ENCODE results near the gene KITLG. TPM values are rescaled to one million over a fixed set of nuclear protein-coding genes. Genes with fewer than 3 reads are reported as not detected.

Gene KITLG
- total and polyA plus RNA-seq, 2 experiments from 2014 or later: 3.1 to 10.7 TPM

- TF ChIP-seq ZNF462 (CRISPR knock-in tag; IDR thresholded peaks at IDR 0.05): no peak
- no peak for TF ChIP-seq CREB1 (CRISPR knock-in tag; IDR thresholded peaks at IDR 0.05; ENCODE audit: low read depth)
- TF ChIP-seq ZNF331 (CRISPR knock-in tag; IDR thresholded peaks at IDR 0.05; ENCODE audit: low read depth): no peak
- no peak for TF ChIP-seq EZH2phosphoT487 (IDR thresholded peaks at IDR 0.05; ENCODE audit: unreplicated experiment)
- no peak for TF ChIP-seq ZNF114 (CRISPR knock-in tag; IDR thresholded peaks at IDR 0.05)
- TF ChIP-seq JUNB (IDR thresholded peaks at IDR 0.05; ENCODE audit: unreplicated experiment): no peak
- no peak for TF ChIP-seq NANOG (IDR thresholded peaks at IDR 0.05; ENCODE audit: borderline replicate concordance)
These were observed 86.6 kb downstream of the KITLG start (continued) for GRCh38 chr12:88493636-88494035.

GRCh38 chr12:88490425-88490824 lies 89.8 kb downstream of the KITLG start:
- Histone ChIP-seq H3K4me2 (no peak overlapping the region), H3F3A (replicated peaks; ENCODE audit: low read depth) (no peaks in the 10 kb centered on the region), H3K9me2 (ENCODE audit: insufficient read depth) (no peaks in the 10 kb centered on the region), H3K4me1 (ENCODE audit: insufficient read depth) (no peaks in the 10 kb centered on the region), H3K27ac (ENCODE audit: low read depth) (no peak overlapping the region), H3K27me3 (ENCODE audit: insufficient read depth) (no peaks in the 10 kb centered on the region), H3K36me3 (ENCODE audit: insufficient read depth) (no peaks in the 10 kb centered on the region), H3K79me2 (replicated peaks; ENCODE audit: insufficient read depth) (no peaks in the 10 kb centered on the region), H4K20me1 (replicated peaks; ENCODE audit: insufficient read depth) (no peaks in the 10 kb centered on the region), H2AFZ (no peak overlapping the region), H3K4me3 (no peak overlapping the region)
- Mint-ChIP-seq H3K27ac (no peak overlapping the region; the same call in 1 of the 2 replicates), H3K9me3 (no peaks in the 10 kb centered on the region), H3K36me3 (ENCODE audit: low read depth) (no peaks in the 10 kb centered on the region), H3K27me3 (ENCODE audit: insufficient read depth, low read depth, poor library complexity) (no peaks in the 10 kb centered on the region), H3K4me3 (no peak overlapping the region), H3K4me1 (no peaks in the 10 kb centered on the region)
- ATAC-seq (no peak), DNase-seq (ENCODE audit: low spot score) (no peak)
- TF ChIP-seq ETS1 (IDR thresholded peaks at IDR 0.05) (no peak), ZNF462 (CRISPR knock-in tag; IDR thresholded peaks at IDR 0.05) (no peak), CREB1 (CRISPR knock-in tag; IDR thresholded peaks at IDR 0.05; ENCODE audit: low read depth) (no peak), POLR2AphosphoS5 (IDR thresholded peaks at IDR 0.05; ENCODE audit: low read depth) (no peak), ZNF331 (CRISPR knock-in tag; IDR thresholded peaks at IDR 0.05; ENCODE audit: low read depth) (no peak), EZH2phosphoT487 (IDR thresholded peaks at IDR 0.05; ENCODE audit: unreplicated experiment) (no peak)

All from GM23338 (cell line).